ENCODE measurements around the gene CCR4. TPM values are rescaled to one million over a fixed set of nuclear protein-coding genes. Genes with fewer than 3 reads are reported as not detected.

The CCR4 gene
- total RNA-seq, 1 donor from 2014 or later, result not detected

DNA sequence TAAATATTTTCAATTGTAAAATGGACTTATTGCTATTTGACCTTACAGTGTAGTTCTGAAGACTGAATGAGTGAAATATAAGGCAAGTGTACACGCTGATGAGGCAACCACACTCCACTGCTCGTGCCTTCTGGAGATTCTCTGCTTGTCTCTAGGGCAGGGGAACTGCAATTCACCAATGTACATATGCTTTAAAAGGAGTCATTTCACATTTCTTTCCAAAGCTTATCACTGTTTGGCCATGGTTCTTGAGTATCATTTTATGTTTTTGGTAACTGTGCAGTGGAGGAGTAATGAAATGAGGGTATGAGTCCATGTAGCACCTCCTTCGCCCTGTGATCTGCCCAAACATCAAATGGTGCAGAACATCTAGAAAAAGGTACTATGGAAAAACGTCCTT, 43.7 kb downstream of the CCR4 start:
- H3K27me3 ChIP-seq (ENCODE audit: control insufficient read depth in 3 of 3, insufficient read depth in 3 of 3, low read length in 3 of 3), result no peaks in the 10 kb centered on the region
- H3K4me3 ChIP-seq (ENCODE audit: low read length in 3 of 3), result no peak overlapping the region
- H3K36me3 ChIP-seq (ENCODE audit: control insufficient read depth in 3 of 3, insufficient read depth in 3 of 3, low read length in 3 of 3), result peaks cover 3 to 14% (median 12%) of the 10 kb centered on the region in 3 donors
- H3K9me3 ChIP-seq (ENCODE audit: control insufficient read depth in 3 of 3, low read length in 3 of 3), result no peaks in the 10 kb centered on the region
- no peaks in the 10 kb centered on the region for H3K4me1 ChIP-seq (ENCODE audit: control insufficient read depth in 3 of 3, insufficient read depth in 3 of 3, low read length in 3 of 3)
- H3K27ac ChIP-seq (ENCODE audit: low read depth, low read length), result no peak overlapping the region
- no peak overlapping the region for H3K9ac ChIP-seq (ENCODE audit: low read depth in 1 of 3, low read length in 3 of 3)

DNA sequence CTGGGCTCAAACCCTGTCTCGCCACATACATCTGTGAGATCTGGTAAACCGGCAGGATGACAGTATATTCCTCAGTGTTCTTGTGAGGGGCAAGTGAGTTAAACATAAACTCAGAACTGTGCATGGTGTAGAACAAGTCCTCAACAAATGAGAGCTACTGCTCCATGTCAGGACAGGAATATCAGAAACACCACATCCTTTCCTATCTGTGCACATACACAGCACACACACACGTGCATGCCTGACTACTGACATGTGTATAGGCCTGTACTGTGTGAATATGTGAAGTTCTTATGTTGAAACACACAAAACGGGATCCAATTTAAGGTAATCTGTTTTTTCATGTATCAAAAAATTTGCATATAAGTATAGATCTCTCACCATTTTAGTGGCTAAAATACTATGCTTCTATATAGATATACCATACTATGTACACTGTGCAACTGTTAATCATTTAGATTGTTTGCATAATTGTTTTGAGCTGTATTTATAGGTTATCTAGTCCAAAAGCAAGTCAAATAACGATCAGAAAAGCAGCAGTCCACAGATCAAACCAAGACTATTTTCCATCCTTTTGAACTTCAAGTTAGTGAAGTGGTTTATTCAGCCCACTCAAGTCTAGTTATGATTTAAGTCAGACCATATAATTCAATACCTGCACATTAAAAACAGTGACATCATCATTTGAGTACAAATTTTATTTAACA, 44.8 kb downstream of the CCR4 start:
- Histone ChIP-seq H3K27ac (ENCODE audit: low read depth, low read length) (no peak overlapping the region), H3K9me3 (ENCODE audit: control insufficient read depth in 3 of 3, low read length in 3 of 3) (no peaks in the 10 kb centered on the region), H3K27me3 (ENCODE audit: control insufficient read depth in 3 of 3, insufficient read depth in 3 of 3, low read length in 3 of 3) (no peaks in the 10 kb centered on the region), H3K4me1 (ENCODE audit: control insufficient read depth in 3 of 3, insufficient read depth in 3 of 3, low read length in 3 of 3) (no peaks in the 10 kb centered on the region), H3K36me3 (ENCODE audit: control insufficient read depth in 3 of 3, insufficient read depth in 3 of 3, low read length in 3 of 3) (peaks cover 4 to 15% (median 15%) of the 10 kb centered on the region in 3 donors), H3K9ac (ENCODE audit: low read depth in 1 of 3, low read length in 3 of 3) (no peak overlapping the region), H3K4me3 (ENCODE audit: low read length in 3 of 3) (no peak overlapping the region)

DNA sequence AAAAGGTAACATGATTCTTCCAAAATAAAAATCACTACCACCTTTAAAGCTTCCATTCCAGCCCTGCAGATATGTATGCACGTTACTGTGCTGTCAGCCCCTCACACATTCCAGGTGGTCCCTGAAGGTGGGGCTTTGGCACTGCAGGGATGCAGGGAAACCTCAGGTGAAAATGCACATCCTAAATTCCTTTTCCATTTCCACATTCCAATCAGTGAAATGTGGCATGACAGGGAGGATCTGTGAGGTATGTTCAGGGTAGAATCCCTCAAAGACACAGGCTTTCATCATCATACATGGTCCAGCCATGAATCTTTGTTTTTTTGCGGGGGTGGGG, 45.3 kb downstream of the CCR4 start:
- no peaks in the 10 kb centered on the region for H3K27me3 ChIP-seq (ENCODE audit: control insufficient read depth in 3 of 3, insufficient read depth in 3 of 3, low read length in 3 of 3)
- no peaks in the 10 kb centered on the region for H3K4me1 ChIP-seq (ENCODE audit: control insufficient read depth in 3 of 3, insufficient read depth in 3 of 3, low read length in 3 of 3)
- no peak overlapping the region for H3K27ac ChIP-seq (ENCODE audit: low read depth, low read length)
- H3K9ac ChIP-seq (ENCODE audit: low read depth in 1 of 3, low read length in 3 of 3), result no peak overlapping the region
- H3K36me3 ChIP-seq (ENCODE audit: control insufficient read depth in 3 of 3, insufficient read depth in 3 of 3, low read length in 3 of 3), result peaks cover 5 to 18% (median 16%) of the 10 kb centered on the region in 3 donors
- H3K4me3 ChIP-seq (ENCODE audit: low read length in 3 of 3), result no peak overlapping the region
- no peaks in the 10 kb centered on the region for H3K9me3 ChIP-seq (ENCODE audit: control insufficient read depth in 3 of 3, low read length in 3 of 3)

DNA sequence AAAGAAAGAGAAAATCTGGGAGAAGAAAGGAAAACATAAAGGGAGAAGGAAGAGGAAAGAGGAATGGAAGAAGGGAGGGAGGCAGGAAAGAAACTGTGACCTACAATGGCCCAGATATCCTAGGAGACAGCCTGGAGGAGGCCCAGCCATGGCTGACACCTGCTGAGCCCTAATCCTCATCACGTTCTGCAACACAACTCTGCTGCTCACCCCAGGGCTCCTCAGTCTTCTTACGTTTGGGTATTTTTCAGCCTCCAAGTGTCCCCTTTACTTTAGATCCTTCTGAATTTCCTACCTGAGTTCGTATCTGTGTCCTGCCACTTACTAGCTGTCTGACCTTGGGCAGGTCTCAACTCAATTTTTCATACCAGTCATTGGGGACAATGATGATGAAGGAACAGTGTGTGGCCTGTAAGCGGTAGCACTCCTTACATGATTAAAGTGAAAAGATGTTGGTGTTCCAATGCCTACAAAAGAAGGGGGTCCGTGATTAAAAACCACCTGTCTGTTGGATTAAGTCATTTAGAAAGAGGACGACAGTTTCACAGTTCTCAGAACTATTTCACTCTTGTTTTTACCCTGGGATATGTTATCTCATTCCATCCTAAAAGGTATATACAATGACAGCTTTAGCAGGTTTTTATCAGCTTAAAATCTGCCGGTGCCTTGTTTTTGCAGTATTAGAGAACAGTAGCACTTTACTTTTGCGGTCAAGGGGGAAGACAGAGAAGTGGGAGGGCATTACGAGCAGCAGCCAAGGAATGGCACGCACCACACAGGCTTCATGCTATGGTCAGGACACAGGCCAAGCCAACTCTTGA, 47.4 kb downstream of the CCR4 start:
- H3K27me3 ChIP-seq (ENCODE audit: control insufficient read depth in 3 of 3, insufficient read depth in 3 of 3, low read length in 3 of 3), result no peaks in the 10 kb centered on the region
- peaks cover 5 to 18% (median 16%) of the 10 kb centered on the region in 3 donors for H3K36me3 ChIP-seq (ENCODE audit: control insufficient read depth in 3 of 3, insufficient read depth in 3 of 3, low read length in 3 of 3)
- no peak overlapping the region for H3K4me3 ChIP-seq (ENCODE audit: low read length in 3 of 3)
- no peaks in the 10 kb centered on the region for H3K9me3 ChIP-seq (ENCODE audit: control insufficient read depth in 3 of 3, low read length in 3 of 3)
- no peaks in the 10 kb centered on the region for H3K4me1 ChIP-seq (ENCODE audit: control insufficient read depth in 3 of 3, insufficient read depth in 3 of 3, low read length in 3 of 3)
- no peak overlapping the region for H3K9ac ChIP-seq (ENCODE audit: low read depth in 1 of 3, low read length in 3 of 3)
- no peak overlapping the region for H3K27ac ChIP-seq (ENCODE audit: low read depth, low read length)

DNA sequence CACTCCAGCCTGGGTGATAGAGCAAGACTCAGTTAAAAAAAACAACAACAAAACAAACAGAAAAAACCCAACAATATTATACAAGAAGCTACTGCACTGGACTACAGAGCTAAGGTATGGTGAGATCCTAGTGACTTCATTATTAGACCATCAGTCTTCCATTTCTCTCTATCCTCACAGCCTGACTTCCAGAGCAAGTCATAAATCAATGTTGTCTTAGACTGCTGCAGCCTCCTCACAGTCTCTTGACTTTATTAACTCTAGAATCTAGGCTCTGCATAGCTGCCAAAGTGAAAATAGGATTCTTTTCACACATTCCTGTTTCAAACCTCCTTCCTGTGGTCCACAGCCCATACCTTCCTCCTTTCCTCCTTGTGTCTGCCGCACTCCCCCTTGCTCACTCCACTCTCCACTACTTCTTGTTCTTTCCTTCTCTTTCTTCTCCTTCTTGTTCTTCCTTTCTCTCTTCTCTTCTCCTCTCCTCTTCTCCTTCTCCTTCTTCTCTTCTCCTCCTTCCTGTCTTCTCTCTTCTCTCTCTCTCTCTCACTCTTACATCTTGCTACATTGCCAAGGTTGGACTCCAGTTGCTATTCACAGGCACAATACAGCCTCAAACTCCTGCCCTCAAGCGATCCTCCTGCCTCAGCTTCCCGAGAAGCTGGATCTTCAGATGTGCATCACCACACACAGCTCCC, 49.4 kb downstream of the CCR4 start:
- Histone ChIP-seq H3K27me3 (ENCODE audit: control insufficient read depth in 3 of 3, insufficient read depth in 3 of 3, low read length in 3 of 3) (no peaks in the 10 kb centered on the region), H3K9ac (ENCODE audit: low read depth in 1 of 3, low read length in 3 of 3) (no peak overlapping the region), H3K4me1 (ENCODE audit: control insufficient read depth in 3 of 3, insufficient read depth in 3 of 3, low read length in 3 of 3) (no peaks in the 10 kb centered on the region), H3K27ac (ENCODE audit: low read depth, low read length) (no peak overlapping the region), H3K36me3 (ENCODE audit: control insufficient read depth in 3 of 3, insufficient read depth in 3 of 3, low read length in 3 of 3) (peaks cover 11 to 21% (median 20%) of the 10 kb centered on the region in 3 donors), H3K9me3 (ENCODE audit: control insufficient read depth in 3 of 3, low read length in 3 of 3) (no peaks in the 10 kb centered on the region), H3K4me3 (ENCODE audit: low read length in 3 of 3) (no peak overlapping the region)

DNA sequence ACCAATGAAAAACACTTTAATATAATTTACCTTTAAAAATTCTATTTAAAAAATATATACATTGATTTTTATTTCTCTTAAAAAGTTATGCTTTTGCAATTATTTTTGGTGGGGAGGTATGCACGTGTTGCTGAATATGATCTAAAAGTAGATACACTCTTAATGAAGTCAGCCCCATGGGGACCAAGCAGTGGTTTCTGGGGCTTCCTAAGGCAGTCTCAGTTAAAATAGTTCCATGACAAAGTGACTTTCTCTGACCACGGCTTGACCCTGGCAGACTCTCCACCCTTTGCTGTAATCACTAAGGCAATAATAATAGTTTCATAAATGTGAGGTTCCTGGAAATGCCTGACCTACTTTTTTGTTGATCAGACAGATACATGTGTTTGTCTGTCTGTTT, 50.4 kb downstream of the CCR4 start:
- H3K4me1 ChIP-seq (ENCODE audit: control insufficient read depth in 3 of 3, insufficient read depth in 3 of 3, low read length in 3 of 3), result no peaks in the 10 kb centered on the region
- H3K27me3 ChIP-seq (ENCODE audit: control insufficient read depth in 3 of 3, insufficient read depth in 3 of 3, low read length in 3 of 3), result no peaks in the 10 kb centered on the region
- no peak overlapping the region for H3K4me3 ChIP-seq (ENCODE audit: low read length in 3 of 3)
- no peaks in the 10 kb centered on the region for H3K9me3 ChIP-seq (ENCODE audit: control insufficient read depth in 3 of 3, low read length in 3 of 3)
- no peak overlapping the region for H3K27ac ChIP-seq (ENCODE audit: low read depth, low read length)
- no peak overlapping the region for H3K9ac ChIP-seq (ENCODE audit: low read depth in 1 of 3, low read length in 3 of 3)
- H3K36me3 ChIP-seq (ENCODE audit: control insufficient read depth in 3 of 3, insufficient read depth in 3 of 3, low read length in 3 of 3), result peaks cover 14 to 23% (median 18%) of the 10 kb centered on the region in 3 donors

DNA sequence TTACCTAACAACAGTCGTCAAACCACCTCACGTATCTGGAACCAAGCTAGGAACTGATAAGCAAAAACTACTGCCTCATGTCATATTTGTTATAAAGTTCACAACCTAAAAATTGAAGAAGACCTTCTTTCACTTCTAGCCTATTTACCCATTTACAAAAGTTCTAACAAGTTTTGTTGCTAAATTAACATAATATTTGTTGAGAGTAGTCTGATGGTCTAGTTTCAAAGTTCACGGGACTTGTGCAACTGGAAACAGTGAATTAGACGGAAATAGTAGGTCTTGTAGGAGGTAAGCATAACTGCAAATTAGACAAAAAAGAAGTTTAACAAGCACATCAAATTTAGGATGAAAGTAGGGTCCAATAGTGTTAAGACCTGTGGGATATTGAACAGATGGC, 51.9 kb downstream of the CCR4 start:
- H3K27ac ChIP-seq (ENCODE audit: low read depth, low read length), result no peak overlapping the region
- H3K36me3 ChIP-seq (ENCODE audit: control insufficient read depth in 3 of 3, insufficient read depth in 3 of 3, low read length in 3 of 3), result peaks cover 15 to 24% (median 17%) of the 10 kb centered on the region in 3 donors
- H3K9ac ChIP-seq (ENCODE audit: low read depth in 1 of 3, low read length in 3 of 3), result no peak overlapping the region
- no peak overlapping the region for H3K4me3 ChIP-seq (ENCODE audit: low read length in 3 of 3)
- H3K27me3 ChIP-seq (ENCODE audit: control insufficient read depth in 3 of 3, insufficient read depth in 3 of 3, low read length in 3 of 3), result no peaks in the 10 kb centered on the region
- H3K9me3 ChIP-seq (ENCODE audit: control insufficient read depth in 3 of 3, low read length in 3 of 3), result no peaks in the 10 kb centered on the region
- H3K4me1 ChIP-seq (ENCODE audit: control insufficient read depth in 3 of 3, insufficient read depth in 3 of 3, low read length in 3 of 3), result no peaks in the 10 kb centered on the region

DNA sequence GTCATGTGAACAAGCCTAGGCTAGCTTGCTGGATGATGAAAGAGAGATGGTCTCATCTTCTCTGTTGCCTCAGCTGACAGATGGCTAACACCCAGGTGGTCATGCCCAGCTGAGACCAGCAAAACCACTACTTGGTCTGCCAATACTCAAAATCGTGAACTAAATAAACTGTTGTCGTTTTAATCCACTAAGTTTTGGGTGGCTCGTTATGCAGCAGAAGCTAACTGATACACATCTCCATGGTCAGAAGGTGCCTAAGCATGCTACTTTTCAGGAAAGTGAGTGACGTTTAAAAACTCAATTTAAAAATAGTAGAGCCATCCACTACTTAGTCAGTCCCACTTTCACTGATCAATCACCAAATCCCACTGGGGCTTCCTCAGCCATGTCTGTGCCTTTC, 52.8 kb downstream of the CCR4 start:
- Histone ChIP-seq H3K4me3 (ENCODE audit: low read length in 3 of 3) (no peak overlapping the region), H3K36me3 (ENCODE audit: control insufficient read depth in 3 of 3, insufficient read depth in 3 of 3, low read length in 3 of 3) (peaks cover 13 to 24% (median 14%) of the 10 kb centered on the region in 3 donors), H3K9ac (ENCODE audit: low read depth in 1 of 3, low read length in 3 of 3) (no peak overlapping the region), H3K9me3 (ENCODE audit: control insufficient read depth in 3 of 3, low read length in 3 of 3) (no peaks in the 10 kb centered on the region), H3K27ac (ENCODE audit: low read depth, low read length) (no peak overlapping the region), H3K27me3 (ENCODE audit: control insufficient read depth in 3 of 3, insufficient read depth in 3 of 3, low read length in 3 of 3) (no peaks in the 10 kb centered on the region), H3K4me1 (ENCODE audit: control insufficient read depth in 3 of 3, insufficient read depth in 3 of 3, low read length in 3 of 3) (no peaks in the 10 kb centered on the region)

DNA sequence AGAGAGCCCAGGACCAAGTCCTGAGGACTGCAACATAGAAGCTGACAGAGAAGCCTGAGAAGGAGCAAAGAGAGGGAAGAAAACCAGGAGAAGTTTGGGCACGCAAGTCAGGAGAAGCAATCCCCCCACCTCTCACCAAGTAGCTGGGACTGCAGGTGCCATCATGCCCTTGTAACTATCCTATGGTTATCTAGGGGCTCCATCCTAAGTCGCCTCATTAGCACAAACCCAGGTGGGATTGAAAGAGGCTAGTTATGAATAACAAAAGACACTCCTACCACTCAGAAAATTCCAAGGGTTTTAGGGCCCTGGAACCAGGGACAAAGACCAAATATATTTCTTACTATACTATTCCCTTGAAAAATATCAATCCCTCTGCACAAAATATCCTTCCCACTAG, 53.5 kb downstream of the CCR4 start:
- peaks cover 10 to 24% (median 11%) of the 10 kb centered on the region in 3 donors for H3K36me3 ChIP-seq (ENCODE audit: control insufficient read depth in 3 of 3, insufficient read depth in 3 of 3, low read length in 3 of 3)
- H3K27me3 ChIP-seq (ENCODE audit: control insufficient read depth in 3 of 3, insufficient read depth in 3 of 3, low read length in 3 of 3), result no peaks in the 10 kb centered on the region
- H3K4me1 ChIP-seq (ENCODE audit: control insufficient read depth in 3 of 3, insufficient read depth in 3 of 3, low read length in 3 of 3), result no peaks in the 10 kb centered on the region
- no peaks in the 10 kb centered on the region for H3K9me3 ChIP-seq (ENCODE audit: control insufficient read depth in 3 of 3, low read length in 3 of 3)
- no peak overlapping the region for H3K4me3 ChIP-seq (ENCODE audit: low read length in 3 of 3)
- no peak overlapping the region for H3K9ac ChIP-seq (ENCODE audit: low read depth in 1 of 3, low read length in 3 of 3)
- no peak overlapping the region for H3K27ac ChIP-seq (ENCODE audit: low read depth, low read length)

All from skeletal muscle tissue (tissue), 4 donors.